ENCODE data around the gene ANGPTL5.
"Not testable (repeated sequence)": the region's sequence is repeated elsewhere in the genome, so short reads cannot be mapped to it uniquely, and the experiment has no call there.

ANGPTL5 gene

DNA sequence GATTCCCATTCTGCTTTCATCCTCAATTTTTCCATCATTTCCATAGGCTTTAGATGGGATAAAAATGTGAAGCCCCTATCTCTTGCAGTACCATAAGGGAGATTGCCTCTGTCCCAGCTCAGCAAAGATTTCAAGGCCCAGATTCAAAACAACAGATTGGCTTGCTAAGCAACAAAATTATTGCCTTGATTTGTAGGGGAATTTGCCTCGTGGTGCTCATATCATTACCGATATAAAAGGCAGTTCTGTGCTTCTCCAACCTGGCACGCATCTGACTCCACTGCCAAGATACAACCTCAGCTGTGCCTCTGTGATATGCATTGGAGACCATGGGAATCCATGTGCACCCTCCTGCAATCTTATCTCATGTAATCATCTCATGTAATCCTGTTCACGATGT is 26.6 kb downstream of the ANGPTL5 start:
- no peak for DNase-seq (ENCODE audit: low read depth in 2 of 3, low spot score in 2 of 3)

DNA sequence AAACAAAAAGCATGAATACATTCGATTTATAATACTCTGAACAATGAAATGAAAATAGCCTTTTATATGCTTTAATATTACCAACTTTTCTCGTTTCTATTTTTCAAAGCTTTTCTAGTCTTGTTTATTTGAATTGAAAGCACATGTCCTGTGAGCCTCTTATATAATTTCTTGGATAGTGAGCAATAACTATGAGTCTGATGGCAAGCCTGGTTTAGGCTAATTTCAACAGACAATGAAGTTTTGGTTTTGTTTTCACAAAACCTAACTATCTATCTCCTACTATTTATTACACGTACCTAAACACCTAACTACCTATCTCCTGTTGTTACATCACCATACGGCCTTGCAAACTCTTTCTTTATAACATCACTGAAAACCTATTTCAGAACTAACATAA is 30.7 kb downstream of the ANGPTL5 start:
- DNase-seq (ENCODE audit: low read depth in 2 of 3, low spot score in 2 of 3): no peak

DNA sequence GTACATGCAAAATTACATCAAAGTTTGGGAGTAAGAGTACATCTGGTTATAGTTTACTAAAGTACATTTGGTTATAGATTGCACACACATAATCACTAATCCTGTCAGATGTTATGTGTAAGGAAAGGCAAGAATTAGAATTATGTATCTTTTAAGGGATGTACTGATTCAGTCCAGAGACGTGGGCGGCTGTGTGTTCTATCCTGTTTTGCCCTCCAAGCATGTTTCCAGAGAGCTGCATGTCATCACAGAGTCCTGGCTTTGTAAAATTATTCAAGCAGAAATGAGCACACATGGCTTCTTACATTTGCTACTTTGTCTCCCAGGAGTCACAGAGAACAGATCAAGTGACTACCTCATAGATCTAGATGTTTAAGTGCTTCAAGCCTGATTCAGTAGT is 34.7 kb downstream of the ANGPTL5 start:
- no peak for DNase-seq (ENCODE audit: low read depth in 2 of 3, low spot score in 2 of 3)

DNA sequence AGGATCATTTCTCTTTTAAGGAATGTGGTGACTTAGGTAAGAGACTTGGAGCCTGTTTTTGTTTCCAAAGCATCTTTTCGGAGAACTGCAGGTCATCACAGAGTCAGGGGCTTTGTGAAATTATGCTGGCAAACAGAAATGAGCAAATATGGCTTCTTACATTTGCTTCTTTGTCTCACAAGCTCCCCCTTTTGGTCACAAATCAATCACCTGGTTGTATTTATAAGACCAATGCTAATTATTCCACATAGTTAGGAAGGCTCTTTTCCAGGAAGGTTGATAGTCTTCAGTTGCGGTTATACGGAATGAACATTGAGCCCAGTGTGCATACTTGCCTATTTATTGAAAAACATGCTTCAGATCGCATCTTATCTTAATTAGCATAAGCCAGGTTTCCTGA is 36.1 kb downstream of the ANGPTL5 start:
- DNase-seq (ENCODE audit: low read depth in 2 of 3, low spot score in 2 of 3): no peak

DNA sequence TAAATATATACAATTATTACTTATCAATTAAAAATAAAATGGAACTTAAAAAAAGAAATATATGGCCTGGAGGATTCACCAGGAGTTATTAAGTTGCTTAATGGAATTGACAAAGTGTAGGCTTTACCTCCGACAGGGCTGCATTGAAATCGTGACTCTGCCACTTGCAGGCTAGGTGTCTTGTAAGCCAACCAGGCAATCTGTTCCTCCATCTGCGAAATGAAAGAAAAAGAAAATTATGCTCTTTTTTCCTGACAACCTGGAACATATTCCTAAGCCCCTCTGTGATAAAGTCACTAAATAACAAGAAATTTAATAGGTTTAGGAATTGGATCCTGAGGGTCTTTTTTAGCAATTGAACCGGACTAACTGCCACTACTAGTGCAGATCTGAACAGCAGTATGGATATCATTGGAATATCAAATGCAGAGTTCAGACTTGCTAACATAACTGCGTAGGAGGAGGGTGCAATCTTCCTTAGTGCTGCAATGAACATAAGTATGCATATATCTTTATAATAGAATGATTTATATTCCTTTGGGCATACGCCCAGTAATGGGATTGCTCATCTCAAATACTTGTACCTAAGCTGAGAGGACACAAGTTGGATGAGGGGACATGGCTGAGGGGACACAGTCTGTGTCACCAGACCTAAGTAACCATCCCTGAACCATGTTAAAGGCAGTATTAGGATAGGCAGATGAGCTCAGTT is 44.0 kb downstream of the ANGPTL5 start:
- DNase-seq (ENCODE audit: low read depth in 2 of 3, low spot score in 2 of 3): no peak

DNA sequence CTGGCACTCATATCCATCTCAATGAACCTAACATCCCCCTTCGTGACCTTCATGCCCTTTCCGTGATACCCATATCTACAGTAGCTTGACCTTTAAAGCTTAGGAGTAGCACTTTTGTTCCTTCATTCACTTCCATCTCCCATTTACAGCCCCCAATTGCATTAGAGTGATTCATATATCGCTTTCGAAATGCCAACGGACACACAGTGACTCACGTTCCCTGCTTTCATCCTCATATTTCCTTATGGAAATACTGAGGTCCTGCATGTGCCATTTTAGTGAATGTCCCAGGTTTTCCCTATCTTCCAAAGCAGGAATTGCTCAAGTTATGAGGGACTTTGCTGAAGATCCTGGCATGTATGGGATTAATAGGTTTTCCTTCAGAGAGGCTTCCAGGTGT is 45.8 kb downstream of the ANGPTL5 start:
- DNase-seq (ENCODE audit: low read depth in 2 of 3, low spot score in 2 of 3): no peak

DNA sequence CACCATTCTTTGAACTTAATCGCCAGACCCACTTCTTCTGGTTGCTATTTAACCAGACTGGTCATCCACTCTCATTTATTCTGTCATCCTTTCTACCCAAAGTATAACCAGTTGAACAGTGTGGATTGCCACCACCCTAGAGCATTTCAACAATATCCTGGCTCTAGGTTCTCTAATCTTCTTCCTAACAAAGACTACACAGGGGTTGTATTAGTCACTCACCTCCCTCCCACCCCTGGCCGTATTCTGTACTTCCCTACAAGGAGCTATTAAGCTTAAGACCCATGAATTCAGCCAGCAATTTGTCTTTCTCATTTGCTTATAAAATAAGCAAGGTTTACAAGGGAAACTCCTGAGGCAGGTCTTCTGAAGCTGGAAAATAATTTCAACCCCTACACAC is 48.4 kb downstream of the ANGPTL5 start:
- DNase-seq (ENCODE audit: low read depth in 2 of 3, low spot score in 2 of 3): no peak

DNA sequence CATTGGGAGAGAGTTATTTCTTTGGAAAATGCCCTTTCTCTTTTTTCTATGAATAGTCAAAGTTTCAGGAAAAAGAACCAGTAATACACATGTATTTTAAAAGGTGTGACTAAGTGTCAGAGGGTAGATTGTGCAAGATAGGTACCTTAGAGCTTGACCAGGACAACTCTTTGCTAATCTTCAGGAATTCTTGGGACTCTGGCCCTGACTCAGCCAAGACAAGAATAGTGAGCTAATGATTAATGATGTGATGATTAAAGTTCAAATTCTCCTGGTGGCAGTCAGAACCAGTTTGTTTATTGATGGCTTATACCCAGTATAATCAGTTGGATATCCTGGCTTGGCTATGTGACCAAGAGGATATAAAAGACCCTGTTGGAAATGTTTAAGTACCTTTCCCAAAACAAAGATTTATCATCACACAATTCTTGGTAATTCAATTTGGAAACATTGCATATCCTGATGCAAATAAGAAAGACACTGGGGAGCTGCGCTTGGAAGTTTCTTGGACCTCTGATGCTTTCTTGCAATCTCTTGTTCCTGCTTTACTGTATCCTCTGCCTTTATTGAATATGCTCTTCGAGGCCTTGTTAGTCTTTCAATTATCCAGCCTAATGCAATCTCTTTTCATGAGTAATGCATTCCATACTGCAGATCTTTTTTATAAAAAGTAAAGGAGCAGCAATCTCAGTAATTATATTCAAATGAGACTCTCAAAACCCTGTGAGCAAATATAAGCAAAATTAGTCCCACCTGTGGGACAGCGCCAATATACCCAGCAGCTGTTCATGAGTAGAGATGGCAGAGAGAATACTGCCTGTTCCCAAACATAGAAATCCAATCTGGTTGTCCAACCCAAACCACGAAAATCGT is 49.5 kb downstream of the ANGPTL5 start:
- DNase-seq (ENCODE audit: low read depth in 2 of 3, low spot score in 2 of 3): no peak

DNA sequence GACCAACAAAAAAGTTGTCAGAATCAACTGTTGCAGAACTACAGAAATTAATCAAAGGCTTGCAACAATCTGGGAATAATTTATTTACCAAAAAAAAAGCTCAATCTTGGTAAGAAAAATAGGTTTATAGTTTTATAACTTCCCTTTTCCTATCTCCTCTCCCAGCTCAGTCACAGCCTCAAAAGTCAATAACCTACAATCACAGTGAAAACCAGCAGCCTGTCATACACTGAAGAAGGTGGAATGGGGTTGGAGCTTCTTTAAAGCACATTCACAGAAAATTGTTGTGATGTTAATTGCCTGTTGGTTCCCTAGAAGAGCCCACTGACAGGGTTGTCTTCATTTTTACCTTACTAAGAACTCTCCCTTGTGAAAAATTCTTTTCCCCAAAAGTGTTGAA is 52.2 kb downstream of the ANGPTL5 start:
- no peak for DNase-seq (ENCODE audit: low read depth in 2 of 3, low spot score in 2 of 3)

DNA sequence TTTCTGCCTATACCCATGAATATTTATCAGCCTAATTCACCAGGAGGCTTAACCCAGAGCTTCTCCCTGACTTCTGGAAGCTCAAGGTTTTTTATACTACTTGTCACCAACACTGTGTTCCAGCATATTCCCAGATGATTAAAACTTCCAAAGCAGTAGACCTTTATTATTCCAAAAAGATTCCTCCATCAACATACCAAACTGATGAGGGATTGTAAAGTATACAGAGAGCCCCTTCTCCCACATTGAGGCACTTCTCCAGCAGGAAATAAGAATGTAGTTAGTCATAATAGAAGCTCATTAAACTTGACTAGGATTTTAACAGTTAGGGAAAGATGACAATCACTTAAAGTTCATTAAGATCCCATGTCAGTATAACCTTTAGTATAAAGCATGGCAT is 53.0 kb downstream of the ANGPTL5 start:
- no peak for DNase-seq (ENCODE audit: low read depth in 2 of 3, low spot score in 2 of 3)

DNA sequence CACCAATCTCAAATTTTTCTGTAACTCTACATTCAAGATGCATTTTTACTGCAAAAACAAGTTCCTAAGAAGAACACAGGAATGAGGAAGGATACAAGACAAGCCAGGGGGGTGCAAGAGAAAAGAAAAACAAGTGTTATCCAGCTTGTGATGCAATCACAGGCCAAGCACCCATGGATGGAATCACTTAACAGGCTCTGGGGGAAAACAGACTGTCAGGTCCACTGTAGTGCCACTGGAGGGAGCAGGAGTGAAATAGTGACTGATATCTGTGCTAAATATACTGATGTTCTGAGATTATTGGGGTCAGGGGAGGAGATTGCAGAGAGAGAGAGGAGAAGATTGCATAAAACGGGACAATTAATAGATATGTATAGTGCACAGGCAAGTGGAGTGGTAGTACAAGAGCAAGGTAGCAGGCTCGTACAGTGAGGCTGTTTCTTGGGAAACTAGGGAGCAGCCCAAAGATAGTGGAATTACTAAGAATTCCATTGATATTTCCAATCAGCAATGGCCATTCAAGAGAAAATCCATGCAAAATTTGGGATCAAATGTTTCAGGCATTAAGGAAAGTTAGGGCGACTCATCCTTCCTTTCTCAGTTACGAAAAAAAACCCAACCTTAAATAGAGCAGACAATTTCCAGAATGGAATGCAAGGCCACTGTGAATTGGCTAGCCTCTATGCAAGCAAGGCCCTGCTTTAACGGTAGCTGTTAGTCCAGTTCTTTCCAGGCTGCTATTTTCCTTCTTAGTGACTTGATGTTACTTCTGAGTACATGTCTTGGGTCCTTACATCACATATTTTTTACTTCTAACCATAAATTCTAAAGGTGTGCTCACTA is 53.7 kb downstream of the ANGPTL5 start:
- no peak for DNase-seq (ENCODE audit: low read depth in 2 of 3, low spot score in 2 of 3)

DNA sequence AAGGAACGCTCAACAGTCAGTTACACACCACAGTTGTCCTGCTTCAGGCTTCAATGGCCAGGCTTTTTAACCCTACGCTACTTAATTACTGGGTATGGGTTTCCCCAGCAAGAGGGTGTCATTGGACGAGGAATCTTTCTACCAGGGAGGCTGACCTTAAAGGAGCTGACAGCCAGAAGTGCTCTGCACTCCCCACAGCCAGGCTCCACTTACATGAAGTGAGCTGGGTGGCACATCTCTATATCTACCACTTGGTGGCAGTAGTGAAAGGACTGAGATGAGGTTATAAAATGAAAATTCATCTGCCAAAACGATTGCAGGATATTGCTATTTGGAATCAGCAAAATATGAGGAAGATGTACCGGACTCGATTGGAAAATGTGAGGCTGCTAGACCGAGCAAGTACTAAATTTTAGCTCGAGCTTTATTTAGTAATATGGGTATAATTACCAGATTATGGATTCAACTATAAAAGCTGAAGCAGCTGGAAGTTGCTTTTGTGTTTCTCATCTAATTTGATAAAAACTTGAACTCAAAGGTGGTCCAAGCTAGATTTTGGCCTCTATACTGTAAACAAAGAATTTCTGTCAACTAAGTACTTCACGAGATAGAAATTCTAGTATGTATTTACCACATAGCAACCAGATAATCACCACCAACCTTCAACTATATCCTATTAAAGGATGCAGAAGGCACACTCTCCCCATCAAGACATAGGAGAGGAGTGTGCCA is 55.5 kb downstream of the ANGPTL5 start:
- DNase-seq (ENCODE audit: low read depth in 2 of 3, low spot score in 2 of 3): peak in 1 of 3 experiments; percentile 0

DNA sequence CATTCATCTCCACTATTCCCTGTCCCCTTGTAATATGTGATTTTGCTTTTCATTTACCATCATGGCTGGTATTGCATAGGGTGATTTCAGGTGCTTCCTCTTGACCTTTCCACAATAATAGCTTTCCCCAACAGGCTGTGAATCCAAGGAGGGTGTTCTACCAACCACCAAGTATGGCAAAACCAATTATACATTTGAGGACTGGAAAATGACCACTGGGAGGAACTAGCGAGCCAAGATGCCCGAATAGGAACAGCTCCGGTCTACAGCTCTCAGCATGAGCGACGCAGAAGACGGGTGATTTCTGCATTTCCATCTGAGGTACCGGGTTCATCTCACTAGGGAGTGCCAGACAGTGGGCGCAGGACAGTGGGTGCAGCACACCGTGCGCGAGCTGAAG is 64.1 kb downstream of the ANGPTL5 start:
- not testable (repeated sequence) for DNase-seq (ENCODE audit: low read depth in 2 of 3, low spot score in 2 of 3)

DNA sequence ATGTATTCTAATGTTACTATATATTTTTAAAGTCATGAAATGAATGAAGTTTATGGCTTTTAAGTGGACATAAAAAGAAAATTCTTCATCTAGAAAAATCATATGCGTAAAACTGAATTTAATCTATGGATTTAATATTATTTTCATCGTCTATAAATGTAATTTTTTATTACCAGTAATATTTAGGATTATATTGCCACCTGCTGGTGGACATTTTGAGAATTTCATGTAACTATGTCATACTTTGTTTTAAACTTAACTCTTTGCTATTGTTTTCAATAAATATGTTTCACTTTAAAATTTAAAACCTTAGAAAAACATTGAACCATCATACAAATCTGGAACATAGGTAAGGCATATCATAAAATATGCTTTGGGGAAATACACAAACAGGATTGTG is 68.1 kb downstream of the ANGPTL5 start:
- DNase-seq (ENCODE audit: low read depth in 2 of 3, low spot score in 2 of 3): no peak

DNA sequence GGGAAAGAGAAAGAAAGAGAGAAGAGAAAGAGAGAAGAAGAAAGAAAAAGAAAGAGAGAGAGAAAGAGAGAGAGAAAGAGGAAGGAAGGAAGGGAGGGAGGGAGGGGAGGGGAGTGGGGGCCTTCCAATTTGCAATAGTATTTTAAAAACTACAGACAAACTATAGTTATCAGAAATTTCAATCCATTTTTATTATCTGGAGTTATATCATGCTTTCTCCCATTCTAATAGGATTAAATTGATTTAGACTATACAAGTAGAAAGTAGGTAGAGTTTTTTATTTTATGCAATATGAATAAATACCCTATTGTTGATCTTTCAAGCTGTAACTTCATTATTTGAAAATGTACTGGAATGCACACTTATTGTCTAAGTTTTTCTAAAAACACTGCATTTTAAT is 71.7 kb downstream of the ANGPTL5 start:
- no peak for DNase-seq (ENCODE audit: low read depth in 2 of 3, low spot score in 2 of 3)

DNA sequence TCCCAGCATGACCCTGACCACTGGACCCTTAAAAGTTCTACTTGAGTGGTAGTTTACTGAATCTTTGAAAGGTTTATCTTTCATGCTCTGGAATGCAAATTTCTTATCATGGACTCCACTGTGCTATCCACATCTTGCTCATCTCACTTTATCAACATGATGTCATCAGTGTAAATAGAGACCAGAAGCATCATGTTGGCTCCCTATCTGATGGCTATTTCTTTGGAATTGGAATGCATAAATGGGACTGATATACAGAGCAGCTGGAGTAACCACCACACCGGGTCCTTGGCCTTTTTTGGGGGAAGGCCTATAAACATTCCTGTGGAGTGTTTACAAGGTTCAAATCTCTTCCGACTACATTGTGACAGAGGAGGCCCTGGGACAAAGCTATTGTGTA is 75.6 kb downstream of the ANGPTL5 start:
- no peak for DNase-seq (ENCODE audit: low read depth in 2 of 3, low spot score in 2 of 3)

Data from activated CD8-positive, alpha-beta memory T cell treated with anti-CD3 and anti-CD28 coated beads for 48 hours (primary cell).